ENCODE measurements around the gene RSPO4.

DNA sequence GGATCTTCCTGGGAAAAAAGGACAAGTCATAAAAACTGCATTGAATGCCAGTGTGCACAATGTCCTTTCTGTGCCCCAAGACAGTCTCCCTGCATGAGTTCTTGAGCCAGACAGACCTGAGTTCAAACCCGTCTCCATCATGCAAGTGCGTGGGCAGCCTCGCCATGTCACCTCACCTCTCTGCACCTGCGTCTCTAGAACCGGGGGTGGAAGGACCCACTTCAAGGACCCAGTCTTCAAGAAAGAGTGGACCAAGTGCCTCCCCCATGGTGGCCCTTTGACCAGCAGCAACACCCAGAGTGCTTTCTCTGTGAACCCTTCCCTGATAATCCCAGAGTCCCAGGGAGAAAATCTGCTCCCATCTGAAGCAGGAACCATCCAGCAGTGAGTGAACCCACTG, 62.5 kb downstream of the RSPO4 start:
- TF ChIP-seq, protein P1, sequence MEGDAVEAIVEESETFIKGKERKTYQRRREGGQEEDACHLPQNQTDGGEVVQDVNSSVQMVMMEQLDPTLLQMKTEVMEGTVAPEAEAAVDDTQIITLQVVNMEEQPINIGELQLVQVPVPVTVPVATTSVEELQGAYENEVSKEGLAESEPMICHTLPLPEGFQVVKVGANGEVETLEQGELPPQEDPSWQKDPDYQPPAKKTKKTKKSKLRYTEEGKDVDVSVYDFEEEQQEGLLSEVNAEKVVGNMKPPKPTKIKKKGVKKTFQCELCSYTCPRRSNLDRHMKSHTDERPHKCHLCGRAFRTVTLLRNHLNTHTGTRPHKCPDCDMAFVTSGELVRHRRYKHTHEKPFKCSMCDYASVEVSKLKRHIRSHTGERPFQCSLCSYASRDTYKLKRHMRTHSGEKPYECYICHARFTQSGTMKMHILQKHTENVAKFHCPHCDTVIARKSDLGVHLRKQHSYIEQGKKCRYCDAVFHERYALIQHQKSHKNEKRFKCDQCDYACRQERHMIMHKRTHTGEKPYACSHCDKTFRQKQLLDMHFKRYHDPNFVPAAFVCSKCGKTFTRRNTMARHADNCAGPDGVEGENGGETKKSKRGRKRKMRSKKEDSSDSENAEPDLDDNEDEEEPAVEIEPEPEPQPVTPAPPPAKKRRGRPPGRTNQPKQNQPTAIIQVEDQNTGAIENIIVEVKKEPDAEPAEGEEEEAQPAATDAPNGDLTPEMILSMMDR (IDR thresholded peaks at IDR 0.05; ENCODE audit: insufficient read depth, low read depth, low read length): no peak
- no peak for TF ChIP-seq EZH2 (IDR thresholded peaks at IDR 0.05; ENCODE audit: insufficient read depth, low read length)
